ENCODE data around the gene CCDC69. TPM values are rescaled to one million over a fixed set of nuclear protein-coding genes. Genes with fewer than 3 reads are reported as not detected.
"Not testable (repeated sequence)": the region's sequence is repeated elsewhere in the genome, so short reads cannot be mapped to it uniquely, and the experiment has no call there.

CCDC69 gene
- total RNA-seq, 1 donor from 2014 or later, result 3.4 TPM

DNA sequence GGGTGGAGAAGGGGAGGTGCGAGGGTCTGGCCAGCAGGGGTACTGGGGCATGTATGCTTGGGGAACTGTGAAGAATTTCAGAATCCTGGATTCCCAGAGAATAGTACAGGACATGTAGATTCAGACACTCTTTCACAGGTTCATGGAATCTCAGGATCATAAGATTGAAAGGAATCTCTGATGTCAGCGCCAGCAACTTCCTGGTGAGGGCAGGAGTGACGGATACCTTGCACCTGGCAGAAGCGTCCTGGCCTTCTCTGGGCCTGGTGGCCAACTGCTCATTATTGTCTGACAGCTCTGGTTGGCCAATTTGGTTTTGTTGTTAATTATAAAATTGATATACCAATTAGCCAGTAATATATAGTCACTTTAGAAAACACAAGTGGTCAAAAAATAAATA is 36.0 kb upstream of the CCDC69 start:
- no peak for DNase-seq (ENCODE audit: low read depth)
- no peak overlapping the region for H3K4me3 ChIP-seq (ENCODE audit: low read depth, low read length)
- TF ChIP-seq, protein P1, sequence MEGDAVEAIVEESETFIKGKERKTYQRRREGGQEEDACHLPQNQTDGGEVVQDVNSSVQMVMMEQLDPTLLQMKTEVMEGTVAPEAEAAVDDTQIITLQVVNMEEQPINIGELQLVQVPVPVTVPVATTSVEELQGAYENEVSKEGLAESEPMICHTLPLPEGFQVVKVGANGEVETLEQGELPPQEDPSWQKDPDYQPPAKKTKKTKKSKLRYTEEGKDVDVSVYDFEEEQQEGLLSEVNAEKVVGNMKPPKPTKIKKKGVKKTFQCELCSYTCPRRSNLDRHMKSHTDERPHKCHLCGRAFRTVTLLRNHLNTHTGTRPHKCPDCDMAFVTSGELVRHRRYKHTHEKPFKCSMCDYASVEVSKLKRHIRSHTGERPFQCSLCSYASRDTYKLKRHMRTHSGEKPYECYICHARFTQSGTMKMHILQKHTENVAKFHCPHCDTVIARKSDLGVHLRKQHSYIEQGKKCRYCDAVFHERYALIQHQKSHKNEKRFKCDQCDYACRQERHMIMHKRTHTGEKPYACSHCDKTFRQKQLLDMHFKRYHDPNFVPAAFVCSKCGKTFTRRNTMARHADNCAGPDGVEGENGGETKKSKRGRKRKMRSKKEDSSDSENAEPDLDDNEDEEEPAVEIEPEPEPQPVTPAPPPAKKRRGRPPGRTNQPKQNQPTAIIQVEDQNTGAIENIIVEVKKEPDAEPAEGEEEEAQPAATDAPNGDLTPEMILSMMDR (conservative IDR thresholded peaks at IDR 0.05; ENCODE audit: low read depth, low read length), result no peak

DNA sequence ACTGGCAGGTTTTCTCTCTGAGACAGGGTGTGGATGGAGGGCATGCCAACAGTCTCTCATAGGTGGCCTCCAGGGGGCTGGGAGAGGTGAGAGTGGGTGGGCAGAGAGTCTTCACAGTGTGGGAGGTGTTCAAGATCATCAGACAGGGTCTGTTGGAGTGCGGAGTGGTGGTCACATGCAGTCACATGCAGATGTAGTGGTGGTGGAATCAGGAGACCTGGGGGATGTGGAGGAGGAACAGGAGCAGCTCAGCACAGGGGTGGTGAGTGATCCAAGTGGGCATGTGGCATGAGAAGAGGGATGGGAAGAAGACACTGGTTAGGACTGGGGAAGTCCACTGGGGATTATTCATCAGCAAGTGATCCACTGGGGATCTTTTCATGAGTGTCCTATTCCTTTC is 34.9 kb upstream of the CCDC69 start:
- TF ChIP-seq, protein P1 (conservative IDR thresholded peaks at IDR 0.05; ENCODE audit: low read depth, low read length), result no peak
- DNase-seq (ENCODE audit: low read depth), result no peak

DNA sequence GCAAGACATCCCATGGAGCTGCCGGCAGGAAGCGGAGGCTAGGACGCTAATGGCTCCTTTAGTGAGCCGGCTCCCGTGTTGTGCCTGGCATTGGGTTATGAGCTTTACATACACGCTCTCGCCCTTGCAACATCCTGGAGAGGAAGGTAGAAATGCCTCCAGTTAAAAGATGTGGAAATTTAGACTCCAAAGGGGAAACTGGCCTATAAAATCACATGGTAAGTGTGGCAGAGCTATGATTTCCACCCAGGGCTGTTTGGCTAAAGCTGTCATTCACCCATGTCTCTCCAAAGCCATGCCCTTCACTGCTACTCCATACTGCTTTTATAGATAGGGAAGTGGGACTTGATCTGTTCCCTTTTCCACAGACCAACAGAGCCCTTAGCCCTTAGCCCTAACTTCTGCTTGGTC is 34.3 kb upstream of the CCDC69 start:
- DNase-seq (ENCODE audit: low read depth), result no peak
- TF ChIP-seq, protein P1 (conservative IDR thresholded peaks at IDR 0.05; ENCODE audit: low read depth, low read length), result no peak
- no peak overlapping the region for H3K4me3 ChIP-seq (ENCODE audit: low read depth, low read length)

More for the DNA sequence above, 34.9 kb upstream of the CCDC69 start:
- H3K4me3 ChIP-seq (ENCODE audit: low read depth, low read length), result no peak overlapping the region

DNA sequence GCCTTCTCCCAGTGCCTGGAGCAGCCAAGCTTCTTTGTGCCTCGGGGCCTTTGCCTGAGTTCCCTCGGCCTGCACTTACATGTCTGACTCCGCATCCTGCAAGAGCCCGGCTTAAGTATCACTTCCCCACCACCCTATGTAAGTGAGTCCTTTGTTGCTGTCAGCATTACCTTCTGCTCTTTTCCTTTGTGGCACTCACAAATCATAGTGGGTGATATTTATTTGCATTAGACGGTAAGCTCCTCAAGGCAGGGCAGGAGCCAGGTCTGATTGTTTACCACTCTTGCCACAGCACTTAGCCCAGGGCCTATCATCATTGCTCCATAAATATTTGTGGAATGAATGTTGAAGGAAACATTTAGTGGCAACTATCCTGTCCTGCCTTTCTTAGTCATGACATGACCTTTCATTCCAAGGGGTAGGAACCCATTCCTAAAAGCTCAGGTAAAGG is 33.9 kb upstream of the CCDC69 start:
- no peak for DNase-seq (ENCODE audit: low read depth)
- no peak overlapping the region for H3K4me3 ChIP-seq (ENCODE audit: low read depth, low read length)
- TF ChIP-seq, protein P1 (conservative IDR thresholded peaks at IDR 0.05; ENCODE audit: low read depth, low read length), result no peak

DNA sequence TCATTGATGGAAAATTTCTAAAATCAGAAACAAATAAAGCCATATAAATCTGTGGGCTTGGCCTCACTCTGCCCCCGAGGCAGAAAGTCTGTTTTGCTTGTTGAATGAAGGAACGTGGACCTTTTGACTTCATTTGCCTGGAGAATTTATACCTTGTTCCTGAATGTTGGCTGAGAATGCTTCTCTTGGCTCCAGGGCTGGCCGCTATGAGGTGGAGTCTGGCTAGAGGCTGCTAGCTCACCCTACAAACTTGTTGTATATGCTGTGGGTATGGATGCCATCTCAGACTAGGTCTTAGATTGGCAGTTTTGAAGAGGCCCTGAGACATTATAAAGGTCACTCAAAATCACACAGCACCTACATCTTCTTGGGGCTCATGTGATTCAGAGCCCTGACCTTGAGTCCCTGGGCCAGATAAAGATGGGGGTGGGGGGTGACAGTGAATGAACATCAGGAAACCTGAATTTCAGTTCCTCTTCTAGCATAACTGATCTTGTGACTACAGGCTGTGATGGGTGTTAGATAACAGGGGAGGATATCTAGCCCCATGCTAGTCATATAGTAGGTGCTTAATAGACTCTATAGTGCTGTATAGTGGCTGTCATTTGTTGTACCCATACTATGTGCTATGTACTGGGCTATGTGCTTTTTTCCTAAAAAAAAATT is 31.9 kb upstream of the CCDC69 start:
- TF ChIP-seq, protein P1 (conservative IDR thresholded peaks at IDR 0.05; ENCODE audit: low read depth, low read length), result no peak
- no peak for DNase-seq (ENCODE audit: low read depth)
- no peak overlapping the region for H3K4me3 ChIP-seq (ENCODE audit: low read depth, low read length)

DNA sequence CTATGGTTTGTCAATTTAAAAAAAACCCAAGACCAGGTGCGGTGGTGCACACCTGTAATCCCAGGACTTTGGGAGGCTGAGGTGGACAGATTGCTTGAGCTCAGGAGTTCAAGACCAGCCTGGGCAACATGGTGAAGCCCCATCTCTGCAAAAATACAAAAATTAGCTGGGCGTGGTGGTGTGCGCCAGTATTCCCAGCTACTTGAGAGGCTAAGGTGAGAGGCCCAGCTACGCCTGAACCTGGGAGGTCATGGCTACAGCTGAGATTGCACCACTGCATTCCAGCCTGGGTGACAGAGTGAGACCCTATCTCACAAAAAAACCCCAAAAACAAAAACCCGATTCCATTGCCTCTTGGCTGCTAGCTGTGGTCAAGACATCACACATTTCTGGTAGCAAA is 31.1 kb upstream of the CCDC69 start:
- H3K4me3 ChIP-seq (ENCODE audit: low read depth, low read length); DNase-seq (ENCODE audit: low read depth): not testable (repeated sequence)

DNA sequence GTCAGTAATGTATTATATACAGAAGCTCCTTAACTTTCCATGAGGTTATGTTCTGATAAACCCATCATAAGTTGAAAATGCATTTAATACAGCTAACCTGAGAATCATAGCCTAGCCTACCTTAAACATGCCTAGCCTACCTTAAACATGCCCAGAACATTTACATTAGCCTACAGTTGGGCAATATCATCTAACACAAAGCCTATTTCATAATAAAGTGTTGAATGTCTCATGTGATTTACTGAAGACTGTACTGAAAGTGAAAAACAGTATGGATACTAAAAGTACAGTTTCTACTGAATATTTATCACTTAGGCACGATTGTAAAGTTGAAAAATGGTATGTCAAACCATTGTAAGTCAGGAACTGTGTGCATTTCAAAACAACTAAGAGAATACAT is 30.7 kb upstream of the CCDC69 start:
- TF ChIP-seq, protein P1 (conservative IDR thresholded peaks at IDR 0.05; ENCODE audit: low read depth, low read length), result no peak
- no peak overlapping the region for H3K4me3 ChIP-seq (ENCODE audit: low read depth, low read length)
- no peak for DNase-seq (ENCODE audit: low read depth)

All from epithelial cell of proximal tubule (primary cell).